ENCODE results near the gene GJA9.
A peak's percentile ranks its signal among the peaks of the same experiment; 100 is the strongest.

GJA9 gene

DNA sequence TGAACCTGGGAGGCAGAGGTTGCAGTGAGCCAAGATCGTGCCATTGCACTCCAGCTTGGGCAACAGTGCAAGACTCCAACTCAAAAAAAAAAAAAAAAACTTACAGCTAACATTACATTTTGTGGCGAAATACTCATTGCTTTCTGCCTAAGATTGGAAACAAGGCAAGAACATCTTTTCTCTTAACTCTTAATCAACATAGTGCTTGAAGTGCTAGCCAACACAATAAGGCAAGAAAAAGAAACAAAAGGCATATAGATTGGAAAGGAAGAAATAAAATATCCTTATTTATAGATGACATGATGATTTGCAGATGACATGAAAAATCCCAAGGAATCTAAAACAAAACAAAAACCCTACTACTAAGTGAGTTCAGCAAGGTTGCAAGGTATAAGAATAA is 24.6 kb upstream of the GJA9 start:
- TF ChIP-seq, protein P1, sequence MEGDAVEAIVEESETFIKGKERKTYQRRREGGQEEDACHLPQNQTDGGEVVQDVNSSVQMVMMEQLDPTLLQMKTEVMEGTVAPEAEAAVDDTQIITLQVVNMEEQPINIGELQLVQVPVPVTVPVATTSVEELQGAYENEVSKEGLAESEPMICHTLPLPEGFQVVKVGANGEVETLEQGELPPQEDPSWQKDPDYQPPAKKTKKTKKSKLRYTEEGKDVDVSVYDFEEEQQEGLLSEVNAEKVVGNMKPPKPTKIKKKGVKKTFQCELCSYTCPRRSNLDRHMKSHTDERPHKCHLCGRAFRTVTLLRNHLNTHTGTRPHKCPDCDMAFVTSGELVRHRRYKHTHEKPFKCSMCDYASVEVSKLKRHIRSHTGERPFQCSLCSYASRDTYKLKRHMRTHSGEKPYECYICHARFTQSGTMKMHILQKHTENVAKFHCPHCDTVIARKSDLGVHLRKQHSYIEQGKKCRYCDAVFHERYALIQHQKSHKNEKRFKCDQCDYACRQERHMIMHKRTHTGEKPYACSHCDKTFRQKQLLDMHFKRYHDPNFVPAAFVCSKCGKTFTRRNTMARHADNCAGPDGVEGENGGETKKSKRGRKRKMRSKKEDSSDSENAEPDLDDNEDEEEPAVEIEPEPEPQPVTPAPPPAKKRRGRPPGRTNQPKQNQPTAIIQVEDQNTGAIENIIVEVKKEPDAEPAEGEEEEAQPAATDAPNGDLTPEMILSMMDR (conservative IDR thresholded peaks at IDR 0.05; ENCODE audit: low read depth): no peak
- H3K27ac ChIP-seq: no peak overlapping the region
- CTCF ChIA-PET: no interaction called here
- POLR2A ChIA-PET (ENCODE audit: low non-redundant PET): no interaction called here
- DNase-seq (ENCODE audit: low spot score): no peak

DNA sequence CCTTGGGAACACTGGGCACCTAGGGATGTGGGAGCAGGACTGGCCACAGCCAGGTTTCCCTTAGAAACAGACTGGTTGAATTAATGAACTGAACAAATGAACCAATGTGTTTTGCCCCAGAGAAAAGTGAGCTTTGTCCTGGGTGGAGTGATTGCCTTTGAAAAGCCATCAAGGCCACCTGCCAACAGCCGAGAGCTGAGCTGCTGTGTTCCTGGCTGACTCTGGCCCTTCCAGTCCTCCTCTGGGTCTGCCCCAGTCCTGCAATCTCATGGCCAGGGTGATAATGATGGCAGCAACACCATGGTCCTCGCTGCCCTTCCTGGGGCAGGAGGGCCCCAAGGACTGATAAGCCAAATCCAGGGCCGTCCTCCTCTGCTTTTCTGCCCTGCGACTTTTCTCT is 18.2 kb upstream of the GJA9 start:
- TF ChIP-seq, protein P1 (conservative IDR thresholded peaks at IDR 0.05; ENCODE audit: low read depth): no peak
- ChIA-PET CTCF (no interaction called here), POLR2A (ENCODE audit: low non-redundant PET) (no interaction called here)
- H3K27ac ChIP-seq: peak overlapping the region; percentile 27; the same call in 1 of the 2 replicates
- DNase-seq (ENCODE audit: low spot score): no peak

DNA sequence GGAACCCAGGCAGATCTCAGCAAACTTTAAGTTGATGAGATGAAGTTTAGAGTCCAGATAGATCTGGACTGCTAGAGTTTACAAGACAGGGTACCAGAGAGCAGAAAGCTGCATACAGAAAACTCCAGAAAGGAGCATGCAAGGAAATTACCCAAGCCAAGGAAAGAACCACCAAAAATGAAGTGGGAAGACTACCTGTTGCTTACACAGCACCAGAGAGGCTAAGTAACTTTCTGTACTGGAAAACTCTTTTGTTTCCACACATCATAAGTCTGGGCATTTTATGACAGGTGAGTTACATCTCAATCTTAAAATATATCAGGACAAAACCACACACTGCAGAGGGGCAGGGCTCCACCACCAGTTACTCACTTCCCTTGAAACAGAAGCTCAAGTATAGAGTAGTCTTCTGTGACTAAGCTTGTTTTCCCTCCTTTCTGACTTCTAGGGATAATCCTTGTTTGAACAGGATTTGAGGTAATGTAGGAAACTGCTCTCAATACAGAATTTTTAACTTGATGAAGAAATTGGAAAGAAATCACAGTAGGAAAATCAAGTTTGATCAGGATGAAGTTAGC is 17.4 kb upstream of the GJA9 start:
- CTCF ChIA-PET: no interaction called here
- TF ChIP-seq, protein P1 (conservative IDR thresholded peaks at IDR 0.05; ENCODE audit: low read depth): no peak
- peak; percentile 45 for DNase-seq (ENCODE audit: low spot score)
- POLR2A ChIA-PET (ENCODE audit: low non-redundant PET): no interaction called here
- H3K27ac ChIP-seq: no peak overlapping the region; the same call in 1 of the 2 replicates

DNA sequence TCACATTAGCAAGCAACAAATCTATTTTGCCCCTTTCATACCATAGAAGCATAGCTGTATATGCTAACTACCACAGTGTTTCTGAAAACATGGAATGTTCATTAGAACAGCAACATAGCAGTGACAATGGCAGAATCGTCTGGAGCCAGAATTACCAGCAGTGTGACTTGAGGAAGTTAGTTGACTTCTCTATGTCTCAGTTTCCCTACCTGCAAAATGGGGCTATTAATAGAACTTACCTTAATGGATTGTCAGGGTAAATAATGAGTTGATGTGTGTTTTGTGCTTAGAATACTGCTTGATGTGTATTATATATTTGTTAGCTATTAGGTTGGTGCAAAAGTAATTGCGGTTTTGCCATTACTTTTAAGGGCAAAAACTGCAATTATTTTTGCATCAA is 14.8 kb upstream of the GJA9 start:
- no peak overlapping the region for H3K27ac ChIP-seq
- CTCF ChIA-PET: interaction anchor here (1.6 kb wide), 1 partner anchor 68 kb away, joined by 4 read pairs; no protein-coding TSS in a partner anchor

DNA sequence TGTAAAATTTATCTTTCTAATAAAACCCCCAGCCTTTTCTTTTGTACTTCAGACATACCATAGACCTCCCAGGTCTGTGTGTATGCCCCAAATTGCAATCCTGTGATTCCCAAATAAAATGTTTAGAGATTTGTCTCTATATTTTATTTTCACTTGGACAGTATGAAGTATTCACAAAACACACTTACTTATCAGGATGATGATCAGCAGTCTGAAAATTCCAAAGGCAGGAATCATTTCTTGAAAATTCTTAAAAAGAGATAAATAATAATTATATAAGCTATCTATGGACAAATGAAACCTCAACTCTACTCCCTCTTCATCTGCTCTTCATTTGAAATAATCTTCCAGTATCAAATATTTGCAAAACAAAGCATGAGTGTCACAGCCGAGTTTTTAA is 11.6 kb upstream of the GJA9 start:
- TF ChIP-seq, protein P1 (conservative IDR thresholded peaks at IDR 0.05; ENCODE audit: low read depth): no peak
- POLR2A ChIA-PET (ENCODE audit: low non-redundant PET): no interaction called here
- CTCF ChIA-PET: interaction anchor here (0.5 to 0.8 kb wide), 2 partner anchors 72 to 437 kb away, joined by 4 read pairs; no protein-coding TSS in a partner anchor
- H3K27ac ChIP-seq: no peak overlapping the region
- DNase-seq (ENCODE audit: low spot score): no peak

More for the DNA sequence above, 14.8 kb upstream of the GJA9 start:
- DNase-seq (ENCODE audit: low spot score): no peak
- POLR2A ChIA-PET (ENCODE audit: low non-redundant PET): no interaction called here
- TF ChIP-seq, protein P1 (conservative IDR thresholded peaks at IDR 0.05; ENCODE audit: low read depth): no peak

DNA sequence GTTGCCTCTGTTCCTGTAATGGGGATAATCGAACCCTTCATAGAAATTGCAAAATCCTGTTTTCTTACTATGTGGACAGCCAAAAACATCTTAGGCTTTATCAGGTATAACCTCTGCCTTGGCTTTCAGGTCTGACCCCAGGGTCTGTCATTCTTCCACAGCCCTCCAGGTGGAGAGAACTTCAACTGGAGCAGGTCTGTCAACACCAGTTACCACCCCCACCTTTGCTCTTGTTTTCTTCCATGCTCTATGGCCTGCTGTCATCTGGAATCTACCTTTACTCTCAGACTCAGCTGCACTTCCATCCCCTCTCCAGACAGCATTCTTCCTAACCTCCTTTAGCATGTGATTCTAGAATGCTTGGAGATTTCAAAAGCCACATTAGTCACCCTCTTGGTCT is 10.4 kb upstream of the GJA9 start:
- CTCF ChIA-PET: interaction anchor here (0.6 kb wide), 2 partner anchors 970 to 1374 kb away, joined by 3 read pairs; no protein-coding TSS in a partner anchor
- H3K27ac ChIP-seq: no peak overlapping the region
- TF ChIP-seq, protein P1 (conservative IDR thresholded peaks at IDR 0.05; ENCODE audit: low read depth): no peak
- DNase-seq (ENCODE audit: low spot score): peak; percentile 20
- POLR2A ChIA-PET (ENCODE audit: low non-redundant PET): no interaction called here
